ENCODE data around the gene CYB5R2.

CYB5R2 gene

GRCh38 chr11:7686761-7687160, 13.5 kb upstream of the CYB5R2 start:
- peaks cover 3% of the 10 kb centered on the region for H3K4me1 Mint-ChIP-seq
- H3K27ac Mint-ChIP-seq = no peak overlapping the region

DNA sequence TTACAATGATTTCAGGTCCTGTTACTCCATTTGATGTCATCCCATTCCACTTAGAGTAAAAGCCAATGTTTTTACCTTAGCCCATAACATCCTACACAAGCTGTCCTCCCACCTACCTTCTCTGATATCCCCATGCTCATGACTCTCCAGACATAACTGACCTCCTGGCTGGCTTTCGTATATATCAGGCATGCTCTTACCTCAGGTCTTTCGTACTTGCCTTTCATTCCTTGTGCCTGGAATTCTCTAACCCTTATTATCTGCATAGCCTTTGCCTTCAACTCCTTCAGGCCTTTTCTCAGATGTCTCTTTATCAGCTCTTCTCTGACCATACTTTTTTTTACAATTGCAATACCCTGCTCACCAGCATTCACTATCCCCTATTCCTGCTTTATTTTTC, 10.3 kb upstream of the CYB5R2 start:
- no peak for TF ChIP-seq CTCF (IDR thresholded peaks at IDR 0.05; ENCODE audit: unreplicated experiment in 3 of 3)
- no peak overlapping the region for H3K4me3 Mint-ChIP-seq
- peaks cover 11% of the 10 kb centered on the region for H3K27me3 Mint-ChIP-seq (ENCODE audit: low read depth)

More at GRCh38 chr11:7686761-7687160, 13.5 kb upstream of the CYB5R2 start:
- Mint-ChIP-seq H3K27me3 (ENCODE audit: low read depth) (peaks cover 6% of the 10 kb centered on the region), H3K4me3 (no peak overlapping the region), H3K36me3 (ENCODE audit: low read depth) (no peaks in the 10 kb centered on the region), H3K9me3 (no peaks in the 10 kb centered on the region)
- no peak for TF ChIP-seq CTCF (IDR thresholded peaks at IDR 0.05; ENCODE audit: unreplicated experiment in 3 of 3)

DNA sequence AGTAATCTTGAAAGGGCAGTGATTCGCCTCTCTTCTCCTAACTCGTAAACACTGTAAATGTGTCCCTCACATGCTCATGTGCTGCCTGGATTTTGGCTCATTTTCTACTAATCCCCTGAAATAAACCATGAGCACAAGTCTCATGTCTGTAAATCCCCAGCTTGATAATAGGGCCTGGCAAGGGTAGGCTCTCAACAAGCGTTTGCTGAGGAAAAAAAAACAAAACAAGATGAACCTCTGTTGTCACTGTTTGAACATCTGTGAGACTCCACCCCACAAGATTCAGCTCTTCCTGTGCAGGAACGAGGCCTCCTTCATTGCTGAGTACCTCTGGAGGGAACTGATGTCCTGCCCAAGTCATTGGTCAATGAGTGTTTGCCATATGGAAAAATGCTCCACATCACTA, 4.5 kb upstream of the CYB5R2 start:
- Mint-ChIP-seq H3K27me3 (ENCODE audit: low read depth) (peaks cover 17% of the 10 kb centered on the region), H3K36me3 (ENCODE audit: low read depth) (no peaks in the 10 kb centered on the region), H3K27ac (peak overlapping the region; percentile 34 to 86 (median 75)), H3K4me1 (peaks cover 38% of the 10 kb centered on the region), H3K4me3 (peak overlapping the region in 1 of 3 experiments; percentile 34), H3K9me3 (peaks cover 2% of the 10 kb centered on the region)
- TF ChIP-seq CTCF (IDR thresholded peaks at IDR 0.05; ENCODE audit: unreplicated experiment in 3 of 3) = no peak

More for the DNA sequence above, 10.3 kb upstream of the CYB5R2 start:
- Mint-ChIP-seq H3K4me1 (no peaks in the 10 kb centered on the region), H3K27ac (no peak overlapping the region), H3K9me3 (peaks cover 2% of the 10 kb centered on the region), H3K36me3 (ENCODE audit: low read depth) (no peaks in the 10 kb centered on the region)

DNA sequence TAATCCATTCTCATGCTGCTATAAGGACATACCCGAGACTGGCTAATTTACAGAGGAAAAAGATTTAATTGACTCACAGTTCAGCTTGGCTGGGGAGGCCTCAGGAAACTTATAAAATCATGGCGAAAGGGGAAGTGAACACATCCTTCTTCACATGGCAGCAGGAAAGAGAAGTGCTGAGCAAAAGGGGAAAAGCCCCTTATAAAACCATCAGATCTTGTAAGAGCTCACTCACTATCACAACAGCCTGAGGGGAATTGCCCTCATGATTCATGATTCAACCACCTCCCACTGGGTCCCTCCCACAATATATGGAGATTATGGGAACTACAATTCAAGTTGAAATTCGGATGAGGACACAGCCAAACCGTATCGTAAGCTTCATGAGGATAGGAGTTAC, 3.8 kb upstream of the CYB5R2 start:
- H3K36me3 Mint-ChIP-seq (ENCODE audit: low read depth) = no peaks in the 10 kb centered on the region
- H3K27me3 Mint-ChIP-seq (ENCODE audit: low read depth) = peaks cover 24% of the 10 kb centered on the region
- peak overlapping the region; percentile 34 to 86 (median 75) for H3K27ac Mint-ChIP-seq
- H3K4me3 Mint-ChIP-seq = no peak overlapping the region
- peaks cover 2% of the 10 kb centered on the region for H3K9me3 Mint-ChIP-seq
- H3K4me1 Mint-ChIP-seq = peaks cover 45% of the 10 kb centered on the region
- no peak for TF ChIP-seq CTCF (IDR thresholded peaks at IDR 0.05; ENCODE audit: unreplicated experiment in 3 of 3)

- Mint-ChIP-seq H3K36me3 (ENCODE audit: low read depth) (no peaks in the 10 kb centered on the region), H3K27me3 (ENCODE audit: low read depth) (peaks cover 20% of the 10 kb centered on the region), H3K4me1 (peaks cover 51% of the 10 kb centered on the region), H3K27ac (peak overlapping the region in 1 of 3 experiments; percentile 6), H3K9me3 (no peaks in the 10 kb centered on the region), H3K4me3 (peak overlapping the region; percentile 25 to 90 (median 54))
- no peak for TF ChIP-seq CTCF (IDR thresholded peaks at IDR 0.05; ENCODE audit: unreplicated experiment in 3 of 3)
Measured at GRCh38 chr11:7675631-7676030, 2.3 kb upstream of the CYB5R2 start.

- no peaks in the 10 kb centered on the region for H3K9me3 Mint-ChIP-seq
- peaks cover 56% of the 10 kb centered on the region for H3K4me1 Mint-ChIP-seq
- H3K27ac Mint-ChIP-seq = peak overlapping the region; percentile 6 to 91 (median 82)
- peak overlapping the region; percentile 90 for H3K4me3 Mint-ChIP-seq
- peaks cover 20% of the 10 kb centered on the region for H3K27me3 Mint-ChIP-seq (ENCODE audit: low read depth)
- H3K36me3 Mint-ChIP-seq (ENCODE audit: low read depth) = peaks cover 4% of the 10 kb centered on the region
- TF ChIP-seq CTCF (IDR thresholded peaks at IDR 0.05; ENCODE audit: unreplicated experiment in 3 of 3) = no peak
Measured at GRCh38 chr11:7673724-7674434, 579 bp upstream of the CYB5R2 start.

Data from nephron (organoid).